Thyroid gland (tissue), 4 donors: ENCODE measurements around the gene PABPN1.

Source experiments
- POLR2A ChIP-seq, 2 donors: fragments of 450-650 bp; IDR thresholded peaks; one replicate each; pipeline ENCODE4 v1.6.1; 2017; ENCODE audit warnings: antibody characterized with exemption in 2 of 2, mild to moderate bottlenecking in 2 of 2, moderate library complexity in 1 of 2
- TF ChIP-seq, protein P1 (sequence below), 6 experiments: fragments of 200-600 bp in 3 of 6; fragments of 450-650 bp in 3 of 6; sonication (generic) in 3 of 6; IDR thresholded peaks; one replicate each; pipeline ENCODE4 v1.5.1; 2016 to 2019; ENCODE audit warnings: antibody characterized with exemption in 6 of 6, mild to moderate bottlenecking in 2 of 6, inconsistent platforms in 1 of 6, moderate library complexity in 1 of 6

DNA sequence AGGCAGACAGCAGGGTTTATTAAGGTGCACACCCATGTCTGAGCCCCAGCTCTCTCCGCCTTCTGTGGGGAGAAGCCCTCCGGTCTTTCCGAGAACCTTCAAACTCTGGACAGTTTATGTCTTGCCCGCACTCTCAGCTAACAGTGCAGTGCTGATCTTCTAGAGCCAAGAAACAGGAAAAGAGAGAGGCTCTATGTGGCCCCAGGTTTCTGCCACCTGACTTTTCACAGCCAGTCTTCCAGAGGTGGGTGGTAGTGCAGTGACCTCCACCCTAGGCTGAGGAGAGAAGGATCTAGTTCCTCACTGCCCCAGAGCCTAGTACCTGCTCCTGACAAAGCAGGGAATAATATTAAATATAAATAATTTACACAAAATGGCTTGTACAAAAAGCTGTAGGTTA lies 35.4 kb downstream of the PABPN1 start:
- no peak for TF ChIP-seq POLR2A (IDR thresholded peaks at IDR 0.05)
- TF ChIP-seq, protein P1, sequence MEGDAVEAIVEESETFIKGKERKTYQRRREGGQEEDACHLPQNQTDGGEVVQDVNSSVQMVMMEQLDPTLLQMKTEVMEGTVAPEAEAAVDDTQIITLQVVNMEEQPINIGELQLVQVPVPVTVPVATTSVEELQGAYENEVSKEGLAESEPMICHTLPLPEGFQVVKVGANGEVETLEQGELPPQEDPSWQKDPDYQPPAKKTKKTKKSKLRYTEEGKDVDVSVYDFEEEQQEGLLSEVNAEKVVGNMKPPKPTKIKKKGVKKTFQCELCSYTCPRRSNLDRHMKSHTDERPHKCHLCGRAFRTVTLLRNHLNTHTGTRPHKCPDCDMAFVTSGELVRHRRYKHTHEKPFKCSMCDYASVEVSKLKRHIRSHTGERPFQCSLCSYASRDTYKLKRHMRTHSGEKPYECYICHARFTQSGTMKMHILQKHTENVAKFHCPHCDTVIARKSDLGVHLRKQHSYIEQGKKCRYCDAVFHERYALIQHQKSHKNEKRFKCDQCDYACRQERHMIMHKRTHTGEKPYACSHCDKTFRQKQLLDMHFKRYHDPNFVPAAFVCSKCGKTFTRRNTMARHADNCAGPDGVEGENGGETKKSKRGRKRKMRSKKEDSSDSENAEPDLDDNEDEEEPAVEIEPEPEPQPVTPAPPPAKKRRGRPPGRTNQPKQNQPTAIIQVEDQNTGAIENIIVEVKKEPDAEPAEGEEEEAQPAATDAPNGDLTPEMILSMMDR (IDR thresholded peaks at IDR 0.05), result no peak
